ENCODE results near the gene DHRS9. TPM values are rescaled to one million over a fixed set of nuclear protein-coding genes. Genes with fewer than 3 reads are reported as not detected.

The DHRS9 gene
- polyA plus RNA-seq, 1 donor (not counting 4 experiments of a cell fraction or from before 2014, with no cell fraction given), result 3.3 TPM

DNA sequence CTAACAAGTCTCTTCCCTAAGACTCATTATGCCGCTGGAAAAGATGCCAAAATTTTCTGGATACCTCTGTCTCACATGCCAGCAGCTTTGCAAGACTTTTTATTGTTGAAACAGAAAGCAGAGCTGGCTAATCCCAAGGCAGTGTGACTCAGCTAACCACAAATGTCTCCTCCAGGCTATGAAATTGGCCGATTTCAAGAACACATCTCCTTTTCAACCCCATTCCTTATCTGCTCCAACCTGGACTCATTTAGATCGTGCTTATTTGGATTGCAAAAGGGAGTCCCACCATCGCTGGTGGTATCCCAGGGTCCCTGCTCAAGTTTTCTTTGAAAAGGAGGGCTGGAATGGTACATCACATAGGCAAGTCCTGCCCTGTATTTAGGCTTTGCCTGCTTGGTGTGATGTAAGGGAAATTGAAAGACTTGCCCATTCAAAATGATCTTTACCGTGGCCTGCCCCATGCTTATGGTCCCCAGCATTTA, 26.3 kb downstream of the DHRS9 start:
- H3K27me3 ChIP-seq (ENCODE audit: control insufficient read depth, extremely low read depth, insufficient read depth, low read length), result no peaks in the 10 kb centered on the region
- no peaks in the 10 kb centered on the region for H3K36me3 ChIP-seq (ENCODE audit: control insufficient read depth in 2 of 2, extremely low read depth in 1 of 2, insufficient read depth in 2 of 2, low read length in 2 of 2)
- no peaks in the 10 kb centered on the region for H4K20me1 ChIP-seq (ENCODE audit: control insufficient read depth, extremely low read depth, insufficient read depth, low read length)
- TF ChIP-seq EZH2 (IDR thresholded peaks at IDR 0.05; ENCODE audit: low read length), result no peak
- TF ChIP-seq, protein P1, sequence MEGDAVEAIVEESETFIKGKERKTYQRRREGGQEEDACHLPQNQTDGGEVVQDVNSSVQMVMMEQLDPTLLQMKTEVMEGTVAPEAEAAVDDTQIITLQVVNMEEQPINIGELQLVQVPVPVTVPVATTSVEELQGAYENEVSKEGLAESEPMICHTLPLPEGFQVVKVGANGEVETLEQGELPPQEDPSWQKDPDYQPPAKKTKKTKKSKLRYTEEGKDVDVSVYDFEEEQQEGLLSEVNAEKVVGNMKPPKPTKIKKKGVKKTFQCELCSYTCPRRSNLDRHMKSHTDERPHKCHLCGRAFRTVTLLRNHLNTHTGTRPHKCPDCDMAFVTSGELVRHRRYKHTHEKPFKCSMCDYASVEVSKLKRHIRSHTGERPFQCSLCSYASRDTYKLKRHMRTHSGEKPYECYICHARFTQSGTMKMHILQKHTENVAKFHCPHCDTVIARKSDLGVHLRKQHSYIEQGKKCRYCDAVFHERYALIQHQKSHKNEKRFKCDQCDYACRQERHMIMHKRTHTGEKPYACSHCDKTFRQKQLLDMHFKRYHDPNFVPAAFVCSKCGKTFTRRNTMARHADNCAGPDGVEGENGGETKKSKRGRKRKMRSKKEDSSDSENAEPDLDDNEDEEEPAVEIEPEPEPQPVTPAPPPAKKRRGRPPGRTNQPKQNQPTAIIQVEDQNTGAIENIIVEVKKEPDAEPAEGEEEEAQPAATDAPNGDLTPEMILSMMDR (optimal IDR thresholded peaks at IDR 0.05 in 1 of 3, IDR thresholded peaks at IDR 0.05 in 1 of 3, conservative IDR thresholded peaks at IDR 0.05 in 1 of 3; ENCODE audit: extremely low read depth in 1 of 3, insufficient read depth in 2 of 3, low read length in 3 of 3), result no peak
- peak overlapping the region; percentile 15 for H3K27ac ChIP-seq (ENCODE audit: control insufficient read depth, insufficient read depth, low read length)
- H3K79me2 ChIP-seq (ENCODE audit: control insufficient read depth, insufficient read depth, low read length), result no peaks in the 10 kb centered on the region
- H3K4me1 ChIP-seq (ENCODE audit: control insufficient read depth, extremely low read depth, insufficient read depth, low read length), result peaks cover 33% of the 10 kb centered on the region
- peak overlapping the region; percentile 76 for H3K4me2 ChIP-seq (ENCODE audit: control insufficient read depth, extremely low read depth, insufficient read depth, low read depth, low read length)
- H3K9me3 ChIP-seq (ENCODE audit: control insufficient read depth, low read depth, low read length), result no peaks in the 10 kb centered on the region
- DNase-seq (ENCODE audit: low read depth, low spot score) (peak; percentile 80), FAIRE-seq (peak; percentile 98)
- H2AFZ ChIP-seq (ENCODE audit: control insufficient read depth, low read length), result no peak overlapping the region
- no peak overlapping the region for H3K9ac ChIP-seq (ENCODE audit: control insufficient read depth, extremely low read depth, insufficient read depth, low read length)
- no peaks in the 10 kb centered on the region for H3K9me1 ChIP-seq (ENCODE audit: control insufficient read depth, extremely low read depth, insufficient read depth, low read length)
- H3K4me3 ChIP-seq (ENCODE audit: control insufficient read depth in 2 of 3, extremely low read depth in 1 of 3, insufficient read depth in 2 of 3, low read depth in 1 of 3, low read length in 3 of 3), result peak overlapping the region in 1 of 3 experiments; percentile 30
- dilution Hi-C loops (cut with MboI; ENCODE audit: extremely low pct_ligation_motif_present, low sequenced_read_pairs), result no loop called here

DNA sequence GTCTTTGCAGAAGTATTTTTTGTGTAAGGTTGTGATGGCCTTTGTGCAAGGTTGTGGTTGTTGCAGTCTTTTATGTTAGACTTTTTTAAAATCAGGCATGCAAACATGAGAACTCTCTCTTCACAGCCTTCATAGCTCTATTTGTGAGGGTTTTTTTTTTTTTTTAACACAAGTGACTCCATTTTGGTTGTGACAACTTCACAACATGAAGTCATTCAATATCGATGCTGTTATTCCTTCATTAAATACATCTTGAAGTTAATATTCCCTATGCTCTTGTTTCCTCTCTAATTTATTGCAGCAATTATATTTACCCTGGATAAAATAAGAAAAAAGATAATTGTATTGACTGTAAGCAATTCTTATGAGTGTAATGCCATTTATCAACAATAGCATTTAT, 35.5 kb downstream of the DHRS9 start:
- no peak overlapping the region for H3K4me2 ChIP-seq (ENCODE audit: control insufficient read depth, extremely low read depth, insufficient read depth, low read depth, low read length)
- no peak overlapping the region for H3K4me3 ChIP-seq (ENCODE audit: control insufficient read depth in 2 of 3, extremely low read depth in 1 of 3, insufficient read depth in 2 of 3, low read depth in 1 of 3, low read length in 3 of 3)
- H3K9me1 ChIP-seq (ENCODE audit: control insufficient read depth, extremely low read depth, insufficient read depth, low read length), result no peaks in the 10 kb centered on the region
- H3K9ac ChIP-seq (ENCODE audit: control insufficient read depth, extremely low read depth, insufficient read depth, low read length), result no peak overlapping the region
- no peaks in the 10 kb centered on the region for H3K9me3 ChIP-seq (ENCODE audit: control insufficient read depth, low read depth, low read length)
- H3K27ac ChIP-seq (ENCODE audit: control insufficient read depth, insufficient read depth, low read length), result no peak overlapping the region
- no peaks in the 10 kb centered on the region for H3K4me1 ChIP-seq (ENCODE audit: control insufficient read depth, extremely low read depth, insufficient read depth, low read length)
- no peak for TF ChIP-seq EZH2 (IDR thresholded peaks at IDR 0.05; ENCODE audit: low read length)
- TF ChIP-seq, protein P1 (optimal IDR thresholded peaks at IDR 0.05 in 1 of 3, IDR thresholded peaks at IDR 0.05 in 1 of 3, conservative IDR thresholded peaks at IDR 0.05 in 1 of 3; ENCODE audit: extremely low read depth in 1 of 3, insufficient read depth in 2 of 3, low read length in 3 of 3), result no peak
- FAIRE-seq (no peak), DNase-seq (ENCODE audit: low read depth, low spot score) (no peak)
- dilution Hi-C loops (cut with MboI; ENCODE audit: extremely low pct_ligation_motif_present, low sequenced_read_pairs), result no loop called here
- H4K20me1 ChIP-seq (ENCODE audit: control insufficient read depth, extremely low read depth, insufficient read depth, low read length), result no peaks in the 10 kb centered on the region
- no peaks in the 10 kb centered on the region for H3K27me3 ChIP-seq (ENCODE audit: control insufficient read depth, extremely low read depth, insufficient read depth, low read length)
- H3K79me2 ChIP-seq (ENCODE audit: control insufficient read depth, insufficient read depth, low read length), result no peaks in the 10 kb centered on the region
- no peaks in the 10 kb centered on the region for H3K36me3 ChIP-seq (ENCODE audit: control insufficient read depth in 2 of 2, extremely low read depth in 1 of 2, insufficient read depth in 2 of 2, low read length in 2 of 2)
- no peak overlapping the region for H2AFZ ChIP-seq (ENCODE audit: control insufficient read depth, low read length)
